Neural progenitor cell (in vitro differentiated cells): ENCODE data around the gene APOD. TPM values are rescaled to one million over a fixed set of nuclear protein-coding genes. Genes with fewer than 3 reads are reported as not detected.
A peak's percentile ranks its signal among the peaks of the same experiment; 100 is the strongest.
"Not testable (repeated sequence)": the region's sequence is repeated elsewhere in the genome, so short reads cannot be mapped to it uniquely, and the experiment has no call there.

Experiments used
- DNase-seq: peaks from one replicate; pipeline ENCODE4 v3.0.0-alpha.2; 2016; ENCODE audit warnings: low spot score
- H2AFZ ChIP-seq: fragments of 200-600 bp; sonication (generic); replicated peaks from 2 replicates; pipeline ENCODE4 v1.6.1; 2016; ENCODE audit warnings: antibody characterized with exemption
- H3F3A ChIP-seq: fragments of 200-600 bp; sonication (generic); 2 replicates; pipeline ENCODE4 v1.6.1; 2016; ENCODE audit warnings: antibody characterized with exemption, low read depth
- H3K27ac ChIP-seq: fragments of 200-600 bp; sonication (generic); 2 replicates; pipeline ENCODE4 v1.5.1; 2016; ENCODE audit warnings: mild to moderate bottlenecking
- H3K27me3 ChIP-seq: fragments of 200-600 bp; sonication (generic); 2 replicates; pipeline ENCODE4 v1.6.1; 2016; ENCODE audit warnings: mild to moderate bottlenecking, moderate library complexity
- H3K36me3 ChIP-seq: fragments of 200-600 bp; sonication (generic); 2 replicates; pipeline ENCODE4 v1.5.1; 2016
- H3K4me1 ChIP-seq: fragments of 200-600 bp; sonication (generic); 2 replicates; pipeline ENCODE4 v1.6.1; 2016; ENCODE audit warnings: mixed run types
- H3K4me2 ChIP-seq: fragments of 200-600 bp; sonication (generic); 2 replicates; pipeline ENCODE4 v1.6.1; 2016
- H3K4me3 ChIP-seq: fragments of 200-600 bp; sonication (generic); 2 replicates; pipeline ENCODE4 v1.5.1; 2016
- H3K79me2 ChIP-seq: fragments of 200-600 bp; sonication (generic); 2 replicates; pipeline ENCODE4 v1.6.1; 2016; ENCODE audit warnings: low read depth
- H3K9ac ChIP-seq: fragments of 200-600 bp; sonication (generic); 2 replicates; pipeline ENCODE4 v1.6.1; 2016
- H3K9me3 ChIP-seq: fragments of 200-600 bp; sonication (generic); 2 replicates; pipeline ENCODE4 v1.5.1; 2016; ENCODE audit warnings: low read depth
- H4K20me1 ChIP-seq: fragments of 200-600 bp; sonication (generic); 2 replicates; pipeline ENCODE4 v1.6.1; 2016; ENCODE audit warnings: low read depth
- H3K27ac Mint-ChIP-seq: 3 replicates; pipeline ENCODE4 v1.8.0; 2021; ENCODE audit warnings: mixed read lengths
- H3K27me3 Mint-ChIP-seq: 2 replicates; pipeline ENCODE4 v1.8.0; 2022; ENCODE audit warnings: low read depth, mild to moderate bottlenecking, inconsistent platforms, moderate library complexity, mixed read lengths; ENCODE audit not compliant: insufficient read depth
- H3K36me3 Mint-ChIP-seq: 3 replicates; pipeline ENCODE4 v1.8.0; 2021; ENCODE audit warnings: mixed read lengths
- H3K4me1 Mint-ChIP-seq: 3 replicates; pipeline ENCODE4 v1.8.0; 2021; ENCODE audit warnings: mixed read lengths
- H3K4me3 Mint-ChIP-seq: 3 replicates; pipeline ENCODE4 v1.8.0; 2021; ENCODE audit warnings: mild to moderate bottlenecking, moderate library complexity, mixed read lengths
- H3K9me3 Mint-ChIP-seq: 3 replicates; pipeline ENCODE4 v1.8.0; 2020; ENCODE audit warnings: mixed read lengths
- EZH2 ChIP-seq: fragments of 200-600 bp; sonication (generic); IDR thresholded peaks from 2 replicates; pipeline ENCODE4 v1.6.1; 2017; ENCODE audit warnings: antibody characterized with exemption, mild to moderate bottlenecking, moderate library complexity
- EZH2phosphoT487 ChIP-seq: fragments of 200-600 bp; sonication (generic); IDR thresholded peaks from 2 replicates; pipeline ENCODE4 v1.6.1; 2017; ENCODE audit warnings: antibody characterized with exemption
- total RNA-seq: library from RNA; depleted of rRNA; stranded (reverse); fragments of >200 nt; gene quantifications from 2 replicates; pipeline ENCODE4 v1.2.3, GENCODE V29; 2015; ENCODE audit warnings: low replicate concordance
- TF ChIP-seq, protein P1 (sequence below): fragments of 200-600 bp; sonication (generic); IDR thresholded peaks from 2 replicates; pipeline ENCODE4 v1.5.1; 2017; ENCODE audit warnings: antibody characterized with exemption, mild to moderate bottlenecking

Gene APOD
- not detected in 2 replicates for total RNA-seq

- Mint-ChIP-seq H3K4me1 (peaks cover 8% of the 10 kb centered on the region), H3K27ac (peak within 1 kb of the TSS; percentile 64), H3K36me3 (no peaks in the 10 kb centered on the region), H3K4me3 (no peak within 1 kb of the TSS), H3K9me3 (no peaks in the 10 kb centered on the region), H3K27me3 (peaks cover 8% of the 10 kb centered on the region)
- H3F3A ChIP-seq = no peaks in the 10 kb centered on the region
- no peak within 1 kb of the TSS for H3K4me3 ChIP-seq
- H3K27ac ChIP-seq = no peak within 1 kb of the TSS
- H3K9ac ChIP-seq = no peak within 1 kb of the TSS
- H3K9me3 ChIP-seq = no peaks in the 10 kb centered on the region
- no peaks in the 10 kb centered on the region for H4K20me1 ChIP-seq
- H3K4me1 ChIP-seq = no peaks in the 10 kb centered on the region
- H2AFZ ChIP-seq = no peak within 1 kb of the TSS
- H3K36me3 ChIP-seq = no peaks in the 10 kb centered on the region
- no peak within 1 kb of the TSS for H3K4me2 ChIP-seq
- TF ChIP-seq EZH2phosphoT487 (no peak), EZH2 (no peak)
- TF ChIP-seq, protein P1, sequence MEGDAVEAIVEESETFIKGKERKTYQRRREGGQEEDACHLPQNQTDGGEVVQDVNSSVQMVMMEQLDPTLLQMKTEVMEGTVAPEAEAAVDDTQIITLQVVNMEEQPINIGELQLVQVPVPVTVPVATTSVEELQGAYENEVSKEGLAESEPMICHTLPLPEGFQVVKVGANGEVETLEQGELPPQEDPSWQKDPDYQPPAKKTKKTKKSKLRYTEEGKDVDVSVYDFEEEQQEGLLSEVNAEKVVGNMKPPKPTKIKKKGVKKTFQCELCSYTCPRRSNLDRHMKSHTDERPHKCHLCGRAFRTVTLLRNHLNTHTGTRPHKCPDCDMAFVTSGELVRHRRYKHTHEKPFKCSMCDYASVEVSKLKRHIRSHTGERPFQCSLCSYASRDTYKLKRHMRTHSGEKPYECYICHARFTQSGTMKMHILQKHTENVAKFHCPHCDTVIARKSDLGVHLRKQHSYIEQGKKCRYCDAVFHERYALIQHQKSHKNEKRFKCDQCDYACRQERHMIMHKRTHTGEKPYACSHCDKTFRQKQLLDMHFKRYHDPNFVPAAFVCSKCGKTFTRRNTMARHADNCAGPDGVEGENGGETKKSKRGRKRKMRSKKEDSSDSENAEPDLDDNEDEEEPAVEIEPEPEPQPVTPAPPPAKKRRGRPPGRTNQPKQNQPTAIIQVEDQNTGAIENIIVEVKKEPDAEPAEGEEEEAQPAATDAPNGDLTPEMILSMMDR = no peak
- H3K27me3 ChIP-seq = no peaks in the 10 kb centered on the region
- DNase-seq = no peak
- no peaks in the 10 kb centered on the region for H3K79me2 ChIP-seq
Observed at GRCh38 chr3:195583831-195584542, at the start of gene APOD. Gene APOD, minus strand, starts transcription at chr3:195583940. Its CDS starts 4,479 bp downstream, at chr3:195579461.

GRCh38 chr3:195633351-195633750, 49.6 kb upstream of the APOD start:
- not testable (repeated sequence) for H3K9me3 ChIP-seq, H2AFZ ChIP-seq, H3K4me2 ChIP-seq, H3K36me3 ChIP-seq, H3K9me3 Mint-ChIP-seq, H3K9ac ChIP-seq, H3K79me2 ChIP-seq, H3K4me1 Mint-ChIP-seq, H3K27ac Mint-ChIP-seq, DNase-seq, H3K4me1 ChIP-seq, H3F3A ChIP-seq, H3K36me3 Mint-ChIP-seq, H3K27me3 ChIP-seq, H4K20me1 ChIP-seq, H3K27ac ChIP-seq, H3K27me3 Mint-ChIP-seq, H3K4me3 ChIP-seq
- peak overlapping the region; percentile 60 for H3K4me3 Mint-ChIP-seq

- H3K4me1 ChIP-seq, DNase-seq, H3K9me3 Mint-ChIP-seq, H3K9ac ChIP-seq, H4K20me1 ChIP-seq, H3K9me3 ChIP-seq, H3K36me3 ChIP-seq, H3K27ac Mint-ChIP-seq, H2AFZ ChIP-seq, H3K4me3 ChIP-seq, H3K27me3 Mint-ChIP-seq, H3K27ac ChIP-seq, H3K36me3 Mint-ChIP-seq, H3K27me3 ChIP-seq, H3K4me2 ChIP-seq, H3F3A ChIP-seq, H3K79me2 ChIP-seq: not testable (repeated sequence)
- peak overlapping the region; percentile 65 for H3K4me3 Mint-ChIP-seq
- peaks cover 10% of the 10 kb centered on the region for H3K4me1 Mint-ChIP-seq
Observed at GRCh38 chr3:195632501-195633185, 48.9 kb upstream of the APOD start.

DNA sequence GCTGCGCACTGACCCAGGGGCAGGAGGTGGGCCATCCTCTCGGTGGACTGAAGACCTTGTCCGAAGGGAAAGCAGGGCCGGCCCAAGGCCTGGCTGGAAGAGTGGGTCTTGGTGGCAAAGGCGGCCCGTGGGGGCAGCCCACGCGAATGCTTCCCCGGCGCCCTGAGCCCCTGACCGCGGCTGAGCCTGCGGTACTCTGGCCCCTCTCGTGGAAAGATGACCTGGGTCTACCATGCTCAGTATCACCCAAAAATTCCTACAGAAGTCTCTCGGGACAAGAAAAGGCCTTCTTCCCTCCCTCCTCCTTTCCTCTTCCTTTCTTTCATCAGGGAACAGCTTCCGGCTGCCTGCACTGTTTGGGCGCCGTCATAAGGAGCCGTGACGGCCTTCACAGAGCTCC, 48.3 kb upstream of the APOD start:
- not testable (repeated sequence) for H3K27me3 Mint-ChIP-seq, H3K9ac ChIP-seq, H3K27ac Mint-ChIP-seq, H3K27me3 ChIP-seq, H3K4me1 ChIP-seq, H3F3A ChIP-seq, DNase-seq, H3K36me3 ChIP-seq, H3K9me3 Mint-ChIP-seq, H3K9me3 ChIP-seq, H3K36me3 Mint-ChIP-seq, H2AFZ ChIP-seq, H3K79me2 ChIP-seq, H4K20me1 ChIP-seq, H3K27ac ChIP-seq, H3K4me3 Mint-ChIP-seq, H3K4me2 ChIP-seq, H3K4me3 ChIP-seq
- H3K4me1 Mint-ChIP-seq = peaks cover 14% of the 10 kb centered on the region

- H3F3A ChIP-seq, H2AFZ ChIP-seq, H3K27ac ChIP-seq, DNase-seq, H3K27me3 ChIP-seq, H3K36me3 Mint-ChIP-seq, H3K9me3 ChIP-seq, H3K27ac Mint-ChIP-seq, H3K36me3 ChIP-seq, H3K4me3 Mint-ChIP-seq, H3K9me3 Mint-ChIP-seq, H3K4me2 ChIP-seq, H3K9ac ChIP-seq, H3K4me3 ChIP-seq, H4K20me1 ChIP-seq, H3K79me2 ChIP-seq, H3K27me3 Mint-ChIP-seq, H3K4me1 ChIP-seq: not testable (repeated sequence)
- H3K4me1 Mint-ChIP-seq = peaks cover 15% of the 10 kb centered on the region
Observed at GRCh38 chr3:195630938-195631495, 47.3 kb upstream of the APOD start.

DNA sequence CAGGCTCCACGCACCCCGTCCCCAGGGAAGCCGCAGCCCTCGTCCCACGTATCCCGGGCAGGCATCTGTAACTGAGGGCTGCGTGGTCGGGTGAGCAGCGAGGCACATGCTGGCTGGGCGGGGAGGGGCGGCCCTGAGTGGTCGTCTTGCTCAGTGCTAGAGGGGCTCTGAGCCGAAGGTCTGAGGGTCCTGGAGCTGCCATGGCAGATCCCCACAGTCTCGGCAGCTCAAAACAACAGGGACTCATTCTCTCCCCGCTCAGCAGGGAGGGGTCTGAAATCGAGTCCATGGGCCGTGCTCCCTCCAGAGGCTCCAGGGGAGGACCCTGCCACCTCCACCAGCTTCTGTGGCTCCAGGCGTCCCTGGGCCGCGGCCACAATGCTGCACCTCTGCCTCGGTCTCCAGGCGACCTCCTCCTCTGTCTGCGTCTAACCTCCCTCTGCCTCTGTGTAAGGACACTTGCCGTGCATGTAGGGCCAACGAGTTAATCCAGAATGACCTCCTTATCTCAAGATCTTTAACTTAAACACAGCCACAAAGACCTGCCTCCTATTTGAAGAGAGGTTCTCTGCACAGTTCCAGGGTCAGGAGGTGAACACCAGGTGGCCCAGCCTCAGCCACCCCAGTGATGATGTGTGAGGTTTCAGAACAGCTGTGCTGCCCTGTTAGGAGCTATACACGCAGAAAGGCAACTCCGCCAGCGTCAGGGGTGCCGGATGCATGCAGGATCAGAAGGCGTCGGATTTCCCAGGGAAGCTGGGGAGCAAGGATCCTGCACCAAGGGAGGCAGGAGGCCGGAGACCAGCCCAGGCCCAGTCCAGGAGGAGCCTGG, 46.6 kb upstream of the APOD start:
- DNase-seq, H4K20me1 ChIP-seq, H3K27ac ChIP-seq, H3K79me2 ChIP-seq, H3K4me3 Mint-ChIP-seq, H3K9me3 ChIP-seq, H3K4me2 ChIP-seq, H3K27me3 ChIP-seq, H3K9ac ChIP-seq, H3K9me3 Mint-ChIP-seq, H3K36me3 ChIP-seq, H3K27me3 Mint-ChIP-seq, H3K27ac Mint-ChIP-seq, H3F3A ChIP-seq, H3K4me3 ChIP-seq, H3K4me1 ChIP-seq, H2AFZ ChIP-seq, H3K36me3 Mint-ChIP-seq: not testable (repeated sequence)
- peaks cover 16% of the 10 kb centered on the region for H3K4me1 Mint-ChIP-seq
